Measurements from ENCODE around the gene ALDH1B1. TPM values are rescaled to one million over a fixed set of nuclear protein-coding genes. Genes with fewer than 3 reads are reported as not detected.

The ALDH1B1 gene
- total and polyA plus RNA-seq, 2 of the 13 experiments (the other 11 are each of a cell fraction or from before 2014, with no cell fraction given), result 45.1 to 125 TPM

GRCh38 chr9:38434853-38435252 lies 42.4 kb downstream of the ALDH1B1 start (continued):
- TF ChIP-seq ZNF792 (CRISPR knock-in tag; IDR thresholded peaks at IDR 0.05) (no peak), GZF1 (CRISPR knock-in tag; IDR thresholded peaks at IDR 0.05) (no peak), ELF3 (CRISPR knock-in tag; IDR thresholded peaks at IDR 0.05) (peak; percentile 65), ZNF275 (CRISPR knock-in tag; IDR thresholded peaks at IDR 0.05; ENCODE audit: borderline replicate concordance) (no peak), ZBTB43 (CRISPR knock-in tag; conservative IDR thresholded peaks at IDR 0.05) (no peak), KDM3A (CRISPR knock-in tag; IDR thresholded peaks at IDR 0.05; ENCODE audit: low read depth) (no peak), NR2C2 (CRISPR knock-in tag; IDR thresholded peaks at IDR 0.05; ENCODE audit: borderline replicate concordance) (no peak), CEBPB (IDR thresholded peaks at IDR 0.05; ENCODE audit: borderline replicate concordance, low read depth, low read length) (0 out of 2 replicates have a peak, but pooled peaks have one; percentile 13), JUNB (CRISPR knock-in tag; IDR thresholded peaks at IDR 0.05; ENCODE audit: borderline replicate concordance) (no peak), SNAPC2 (CRISPR knock-in tag; IDR thresholded peaks at IDR 0.05) (no peak), IKZF1 (IDR thresholded peaks at IDR 0.05) (no peak), NFIC (IDR thresholded peaks at IDR 0.05; ENCODE audit: low read length) (no peak), HMGA1 (CRISPR knock-in tag; conservative IDR thresholded peaks at IDR 0.05) (no peak), ZNF121 (CRISPR knock-in tag; IDR thresholded peaks at IDR 0.05) (no peak), MED13 (CRISPR knock-in tag; IDR thresholded peaks at IDR 0.05) (no peak), RELA (CRISPR knock-in tag; IDR thresholded peaks at IDR 0.05) (no peak)
- TF ChIP-seq, protein P1, sequence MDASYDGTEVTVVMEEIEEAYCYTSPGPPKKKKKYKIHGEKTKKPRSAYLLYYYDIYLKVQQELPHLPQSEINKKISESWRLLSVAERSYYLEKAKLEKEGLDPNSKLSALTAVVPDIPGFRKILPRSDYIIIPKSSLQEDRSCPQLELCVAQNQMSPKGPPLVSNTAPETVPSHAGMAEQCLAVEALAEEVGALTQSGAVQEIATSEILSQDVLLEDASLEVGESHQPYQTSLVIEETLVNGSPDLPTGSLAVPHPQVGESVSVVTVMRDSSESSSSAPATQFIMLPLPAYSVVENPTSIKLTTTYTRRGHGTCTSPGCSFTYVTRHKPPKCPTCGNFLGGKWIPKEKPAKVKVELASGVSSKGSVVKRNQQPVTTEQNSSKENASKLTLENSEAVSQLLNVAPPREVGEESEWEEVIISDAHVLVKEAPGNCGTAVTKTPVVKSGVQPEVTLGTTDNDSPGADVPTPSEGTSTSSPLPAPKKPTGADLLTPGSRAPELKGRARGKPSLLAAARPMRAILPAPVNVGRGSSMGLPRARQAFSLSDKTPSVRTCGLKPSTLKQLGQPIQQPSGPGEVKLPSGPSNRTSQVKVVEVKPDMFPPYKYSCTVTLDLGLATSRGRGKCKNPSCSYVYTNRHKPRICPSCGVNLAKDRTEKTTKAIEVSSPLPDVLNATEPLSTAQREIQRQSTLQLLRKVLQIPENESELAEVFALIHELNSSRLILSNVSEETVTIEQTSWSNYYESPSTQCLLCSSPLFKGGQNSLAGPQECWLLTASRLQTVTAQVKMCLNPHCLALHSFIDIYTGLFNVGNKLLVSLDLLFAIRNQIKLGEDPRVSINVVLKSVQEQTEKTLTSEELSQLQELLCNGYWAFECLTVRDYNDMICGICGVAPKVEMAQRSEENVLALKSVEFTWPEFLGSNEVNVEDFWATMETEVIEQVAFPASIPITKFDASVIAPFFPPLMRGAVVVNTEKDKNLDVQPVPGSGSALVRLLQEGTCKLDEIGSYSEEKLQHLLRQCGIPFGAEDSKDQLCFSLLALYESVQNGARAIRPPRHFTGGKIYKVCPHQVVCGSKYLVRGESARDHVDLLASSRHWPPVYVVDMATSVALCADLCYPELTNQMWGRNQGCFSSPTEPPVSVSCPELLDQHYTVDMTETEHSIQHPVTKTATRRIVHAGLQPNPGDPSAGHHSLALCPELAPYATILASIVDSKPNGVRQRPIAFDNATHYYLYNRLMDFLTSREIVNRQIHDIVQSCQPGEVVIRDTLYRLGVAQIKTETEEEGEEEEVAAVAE (CRISPR knock-in tag; IDR thresholded peaks at IDR 0.05; ENCODE audit: borderline replicate concordance), result no peak
- TF ChIP-seq, protein P2, sequence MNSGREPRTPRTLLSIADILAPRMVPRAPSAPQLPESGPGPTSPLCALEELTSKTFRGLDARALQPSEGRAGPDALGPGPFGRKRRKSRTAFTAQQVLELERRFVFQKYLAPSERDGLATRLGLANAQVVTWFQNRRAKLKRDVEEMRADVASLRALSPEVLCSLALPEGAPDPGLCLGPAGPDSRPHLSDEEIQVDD (CRISPR knock-in tag; IDR thresholded peaks at IDR 0.05; ENCODE audit: borderline replicate concordance), result no peak
- TF ChIP-seq, protein P3, sequence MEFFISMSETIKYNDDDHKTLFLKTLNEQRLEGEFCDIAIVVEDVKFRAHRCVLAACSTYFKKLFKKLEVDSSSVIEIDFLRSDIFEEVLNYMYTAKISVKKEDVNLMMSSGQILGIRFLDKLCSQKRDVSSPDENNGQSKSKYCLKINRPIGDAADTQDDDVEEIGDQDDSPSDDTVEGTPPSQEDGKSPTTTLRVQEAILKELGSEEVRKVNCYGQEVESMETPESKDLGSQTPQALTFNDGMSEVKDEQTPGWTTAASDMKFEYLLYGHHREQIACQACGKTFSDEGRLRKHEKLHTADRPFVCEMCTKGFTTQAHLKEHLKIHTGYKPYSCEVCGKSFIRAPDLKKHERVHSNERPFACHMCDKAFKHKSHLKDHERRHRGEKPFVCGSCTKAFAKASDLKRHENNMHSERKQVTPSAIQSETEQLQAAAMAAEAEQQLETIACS (CRISPR knock-in tag; IDR thresholded peaks at IDR 0.05), result no peak

All from HepG2 (cell line).